Measurements from ENCODE around the gene KCNK10.

The KCNK10 gene

GRCh38 chr14:88323086-88323522 lies at the start of gene KCNK10:
Gene KCNK10 (minus strand): TSS chr14:88323269. CDS start chr14:88322798, 471 bp downstream.
- DNase-seq: no peak

GRCh38 chr14:88369496-88369895 lies 46.4 kb upstream of the KCNK10 start:
- no peak for DNase-seq

DNA sequence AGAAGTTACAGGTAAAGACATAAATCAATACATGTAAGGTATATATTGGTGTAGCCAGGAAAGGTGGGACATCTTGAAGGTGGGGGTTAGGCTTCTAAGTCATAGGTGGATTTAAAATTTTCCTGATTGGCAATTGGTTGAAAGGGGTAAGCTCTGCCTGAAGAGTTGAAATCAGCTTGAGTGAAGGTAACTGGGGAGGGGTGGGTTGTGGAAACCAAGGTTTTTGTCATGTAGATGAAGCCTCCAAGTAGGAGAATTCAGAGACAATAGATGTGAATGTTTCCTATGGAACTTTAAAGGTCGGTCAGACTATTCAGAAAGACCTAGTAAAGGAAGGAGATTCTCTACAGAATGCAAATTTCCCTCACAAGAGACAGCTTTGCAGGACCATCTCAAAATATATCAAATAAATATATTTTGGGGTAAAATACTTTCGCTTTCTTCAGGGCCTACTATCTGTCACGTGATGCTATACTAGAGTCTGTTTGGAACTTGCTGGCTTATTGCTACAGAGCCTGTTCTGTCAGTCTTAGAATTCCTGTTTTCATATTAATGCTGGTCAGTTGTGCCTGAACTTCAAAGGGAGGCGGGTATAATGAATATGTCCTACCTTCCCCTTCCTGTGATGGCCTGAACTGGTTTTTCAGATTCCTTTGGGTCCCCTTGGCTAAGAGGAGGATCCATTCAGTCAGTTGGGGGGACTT lies 41.8 kb upstream of the KCNK10 start:
- DNase-seq: no peak

GRCh38 chr14:88363644-88364043 lies 40.6 kb upstream of the KCNK10 start:
- DNase-seq: no peak

DNA sequence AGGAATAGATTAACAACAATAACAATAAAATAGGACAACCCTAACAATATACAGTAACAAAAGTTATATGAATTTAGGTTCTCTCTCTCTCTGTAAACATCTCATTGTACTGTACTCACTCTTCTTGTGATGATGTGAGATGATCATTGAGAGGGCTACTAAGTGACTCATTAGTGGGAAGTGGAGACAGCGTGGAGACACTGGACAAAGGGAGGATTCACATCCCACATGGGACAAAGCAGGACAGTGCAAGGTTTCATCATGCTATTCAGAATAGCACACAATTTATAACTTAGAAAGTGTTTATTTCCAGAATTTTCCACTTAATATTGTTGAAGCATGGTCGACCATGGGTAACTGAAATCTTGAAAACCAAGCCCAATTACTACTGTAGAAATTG lies 36.4 kb upstream of the KCNK10 start:
- no peak for DNase-seq

- DNase-seq: no peak
These were observed 31.3 kb upstream of the KCNK10 start for GRCh38 chr14:88354358-88354757.

DNA sequence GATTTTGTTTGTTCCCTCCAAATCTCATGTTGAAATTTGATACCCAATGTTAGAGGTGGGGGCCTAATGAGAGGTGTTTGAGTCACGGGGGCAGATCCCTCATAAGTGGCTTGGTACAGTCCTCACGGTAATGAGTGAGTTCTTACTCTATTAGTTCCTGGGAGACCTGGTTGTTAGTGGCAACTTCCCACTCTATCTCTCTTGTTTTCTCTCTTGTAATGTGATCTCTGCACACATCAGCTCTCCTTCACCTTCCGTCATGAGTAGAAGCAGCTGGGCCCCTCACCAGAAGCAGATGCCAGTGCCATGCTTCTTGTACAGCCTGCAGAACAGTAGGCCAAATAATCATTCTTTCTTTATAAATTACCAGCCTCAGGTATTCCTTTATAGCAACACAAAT lies 29.6 kb upstream of the KCNK10 start:
- DNase-seq: no peak

GRCh38 chr14:88351966-88352691 lies 29.1 kb upstream of the KCNK10 start:
- DNase-seq: no peak

DNA sequence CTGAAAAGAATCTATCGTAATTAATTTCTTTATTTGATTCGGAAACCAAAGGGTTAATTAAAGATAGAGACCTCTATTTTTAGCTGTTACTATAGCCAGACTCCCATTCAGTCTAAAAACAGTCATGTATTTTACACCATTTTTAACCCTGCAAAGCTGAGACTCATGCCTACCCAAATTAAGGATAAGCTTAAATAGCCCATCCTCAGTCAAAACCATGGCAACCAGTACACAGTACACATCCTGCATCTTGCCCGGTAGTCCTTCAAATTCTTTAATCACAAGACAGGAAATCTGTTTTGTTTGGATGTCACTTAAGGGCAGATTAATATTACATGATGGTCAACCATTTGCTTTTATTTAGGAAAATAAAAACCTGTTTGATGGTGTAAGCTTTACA lies 25.5 kb upstream of the KCNK10 start:
- no peak for DNase-seq

- no peak for DNase-seq
These were observed 23.1 kb upstream of the KCNK10 start for GRCh38 chr14:88346048-88346639.

DNA sequence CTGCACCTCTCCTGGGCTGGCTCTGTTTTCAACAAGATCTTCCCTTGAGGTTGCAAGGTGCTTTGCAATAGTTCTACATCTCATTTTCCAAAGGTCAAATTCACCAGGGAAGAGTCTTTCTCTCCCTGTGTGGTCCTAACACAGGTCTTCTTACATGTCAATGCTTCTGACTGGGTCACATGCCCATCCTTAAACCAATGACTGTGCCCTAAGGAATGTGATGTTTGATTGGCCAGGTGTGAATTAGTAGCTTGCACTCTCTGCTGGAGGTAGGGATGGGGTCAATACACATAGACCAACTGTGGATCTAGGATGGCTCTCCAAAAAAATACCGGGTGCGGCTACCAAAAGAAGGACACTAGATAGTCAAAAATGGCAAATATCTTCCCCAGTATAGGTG lies 19.9 kb upstream of the KCNK10 start:
- no peak for DNase-seq

DNA sequence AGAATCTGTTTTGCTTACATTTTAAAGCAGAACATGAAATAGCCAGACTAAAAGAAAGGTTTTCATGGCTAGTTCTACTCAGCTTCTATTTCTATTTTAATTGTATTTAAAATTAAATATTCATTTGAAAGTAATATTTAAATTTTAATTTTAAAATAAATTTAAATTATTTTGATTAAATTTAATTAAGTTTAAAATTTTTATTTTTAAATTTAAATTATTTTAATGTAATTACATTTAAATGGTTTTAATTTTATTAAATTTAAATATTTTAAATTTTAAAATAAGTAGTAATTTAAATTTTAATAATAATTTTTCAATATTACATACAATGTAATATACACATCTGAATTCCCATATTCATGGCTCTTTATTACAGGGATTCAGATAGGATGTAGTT lies 17.3 kb upstream of the KCNK10 start:
- DNase-seq: no peak

- DNase-seq: no peak
These were observed 10.0 kb upstream of the KCNK10 start for GRCh38 chr14:88333036-88333435.

DNA sequence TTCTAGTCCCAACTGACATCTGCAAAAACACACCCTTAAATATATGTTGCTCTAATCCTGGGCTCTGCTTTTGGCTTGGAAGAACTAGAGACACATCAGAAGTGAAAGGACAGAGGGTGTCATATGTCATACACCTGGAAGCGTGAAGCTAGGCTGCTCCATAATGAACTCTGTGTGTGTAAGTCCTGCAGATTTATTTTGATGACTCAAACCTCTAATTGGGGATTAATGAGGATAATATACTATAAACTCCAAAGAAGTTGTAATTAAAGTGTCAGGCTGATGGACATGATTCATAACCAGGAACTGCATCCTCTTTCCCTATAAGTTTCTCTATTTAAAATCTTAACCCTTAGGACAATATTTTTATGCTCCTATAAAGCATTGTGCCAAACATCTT lies 4.4 kb upstream of the KCNK10 start:
- DNase-seq: no peak

DNA sequence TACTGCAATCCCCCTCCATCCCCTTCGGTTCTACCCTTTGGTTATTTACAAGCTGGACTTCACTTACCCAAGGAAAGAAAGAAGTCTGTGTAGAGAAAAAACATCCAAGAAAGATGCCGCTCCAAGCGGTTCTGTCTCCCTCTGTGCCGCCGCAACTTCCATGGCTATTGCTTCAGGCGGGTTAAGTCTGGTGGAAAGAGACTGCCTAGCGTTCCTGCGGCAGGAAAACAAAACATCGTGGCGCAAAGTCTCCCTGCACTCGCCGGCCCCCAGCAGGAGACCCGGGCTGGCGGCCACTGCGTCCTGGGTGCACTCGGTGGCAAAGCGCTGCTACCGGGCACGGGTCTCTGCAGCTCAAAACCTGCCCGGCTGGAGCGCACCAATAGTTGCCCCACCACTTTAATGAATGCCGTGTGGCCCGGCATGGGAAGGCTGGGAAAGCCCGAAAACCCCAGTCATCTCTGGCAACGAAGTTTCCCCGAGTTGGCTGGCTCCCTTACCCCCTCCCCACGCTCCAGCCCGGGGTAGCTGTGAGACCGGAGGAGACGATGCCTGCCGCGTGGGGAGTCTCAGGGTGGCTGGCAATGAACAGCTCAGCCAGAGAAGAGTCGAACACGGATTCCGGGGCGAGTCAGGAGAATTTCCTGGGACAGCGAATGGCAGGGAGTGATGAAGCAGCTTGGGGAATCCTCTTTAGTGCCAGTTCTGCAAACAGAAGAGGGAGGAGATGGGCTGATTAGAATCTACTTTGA lies 3.5 kb upstream of the KCNK10 start:
- no peak for DNase-seq

DNA sequence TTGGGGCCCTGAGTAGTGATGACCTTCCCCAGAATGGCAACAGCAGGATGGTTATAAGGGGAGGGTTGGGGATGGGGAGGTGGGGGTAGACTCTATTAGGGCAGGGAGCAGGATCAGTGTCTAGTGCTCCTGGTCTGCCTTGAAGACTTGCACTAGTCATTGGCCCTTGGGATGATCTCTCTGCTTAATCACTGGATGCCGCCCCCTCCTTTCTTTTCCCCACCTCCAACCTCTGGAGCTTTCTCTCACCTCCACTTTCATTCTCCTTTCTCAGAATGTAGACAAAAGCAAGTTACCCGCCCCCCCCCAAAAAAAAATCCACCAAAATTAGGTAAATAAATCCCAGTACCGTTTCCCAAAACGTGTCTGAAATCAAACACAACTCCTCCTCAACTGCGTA lies 2.8 kb upstream of the KCNK10 start:
- DNase-seq: no peak

DNA sequence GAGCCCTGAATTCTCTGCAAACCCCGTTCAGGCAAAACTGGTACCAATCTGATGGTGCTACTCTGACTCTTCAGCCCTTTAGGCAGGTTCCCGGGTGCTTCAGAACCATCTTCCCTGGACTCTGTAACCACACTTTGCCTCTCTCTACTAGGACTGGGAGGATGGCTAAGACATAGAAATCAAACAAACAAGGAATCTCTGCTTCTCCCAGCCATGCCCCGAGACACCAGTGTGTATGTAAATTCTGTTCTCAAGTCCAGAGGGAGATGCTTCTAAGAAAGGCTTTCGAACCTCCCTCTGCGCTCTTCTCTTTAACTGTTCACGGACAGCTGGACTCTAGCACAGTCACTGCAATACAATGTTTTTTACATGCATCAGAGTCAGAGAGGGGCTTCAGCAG lies 1.9 kb upstream of the KCNK10 start:
- DNase-seq: no peak

DNA sequence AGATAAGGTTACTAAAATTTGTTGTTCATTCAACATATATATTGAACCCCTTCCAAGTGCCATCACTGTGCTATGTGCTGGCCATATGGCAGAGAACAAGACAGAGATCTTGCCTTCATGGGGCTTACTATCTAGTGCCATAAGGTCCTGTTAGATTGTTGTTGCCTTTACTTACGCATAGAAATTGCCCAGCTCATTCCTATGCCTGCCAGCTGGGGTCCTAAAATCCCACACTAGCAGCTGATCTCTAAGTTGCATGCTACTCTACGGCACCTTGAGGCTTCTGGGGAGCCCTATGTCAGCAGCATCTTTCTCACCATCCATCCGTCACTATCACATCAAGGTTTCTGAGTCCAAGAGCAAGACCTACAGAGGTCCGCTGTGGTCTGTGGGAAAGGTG lies 1.4 kb upstream of the KCNK10 start:
- no peak for DNase-seq

DNA sequence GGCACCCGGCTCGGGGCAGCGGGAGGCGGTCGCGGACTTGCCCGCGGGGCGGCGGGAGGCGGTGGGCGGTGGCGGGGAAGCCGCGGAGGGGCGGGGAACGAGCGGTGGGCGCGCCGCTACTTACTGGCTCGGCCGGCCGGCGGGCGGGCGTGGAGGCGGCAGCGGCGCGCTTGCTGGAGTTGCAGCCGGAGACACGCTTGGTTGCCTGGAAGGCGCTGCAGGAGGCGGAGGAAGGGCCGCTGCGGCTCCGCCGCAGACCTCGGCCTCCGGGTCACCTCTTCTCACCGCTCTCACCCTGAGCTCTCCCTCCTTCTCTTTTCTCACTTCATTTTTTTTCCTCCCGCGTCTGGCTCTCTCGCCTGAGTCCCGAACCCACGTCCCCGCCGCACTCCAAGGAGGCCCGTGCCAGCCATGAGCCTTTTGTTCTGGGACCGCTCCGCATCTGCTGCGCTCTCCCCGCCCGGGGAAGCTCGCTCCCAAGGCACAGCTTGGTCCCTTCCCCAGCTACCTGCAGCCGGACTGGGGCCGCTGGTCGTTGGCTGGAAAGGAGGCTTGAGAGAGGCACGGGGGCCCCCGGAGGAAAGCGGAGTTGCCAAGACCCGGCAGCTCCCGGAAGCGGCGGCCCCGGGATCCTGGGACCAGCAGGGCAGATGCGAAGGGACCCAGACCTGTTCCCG lies 592 bp upstream of the KCNK10 start:
- DNase-seq: no peak

DNA sequence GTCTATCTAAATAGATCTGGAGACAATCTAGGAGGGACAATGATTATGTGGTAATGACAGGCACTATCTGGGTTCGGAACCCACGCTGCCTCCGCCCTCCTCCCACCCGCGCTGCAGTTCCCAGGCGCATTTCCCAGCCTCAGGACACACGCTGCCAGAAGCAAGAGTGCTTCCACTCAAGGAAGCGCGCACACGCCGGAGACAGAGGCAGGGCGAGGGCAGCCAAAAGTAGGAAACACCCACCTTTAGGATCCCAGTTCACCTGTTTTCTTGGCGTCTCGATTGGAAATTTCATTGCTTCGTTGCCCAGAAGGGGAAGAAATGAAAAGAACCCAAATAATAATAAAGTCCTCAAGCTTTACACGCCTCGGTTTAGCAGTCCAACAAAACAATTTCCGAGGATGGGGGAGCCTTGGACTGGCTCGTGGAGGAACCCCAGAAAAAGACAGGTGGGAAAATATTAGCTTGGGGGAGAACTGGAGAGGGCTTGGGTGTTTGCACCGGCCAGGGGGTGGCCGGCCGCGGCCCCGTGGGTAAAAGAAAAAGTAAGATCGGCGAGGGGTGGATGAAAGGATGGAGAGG lies 474 bp downstream of the KCNK10 start:
- DNase-seq: no peak

GRCh38 chr14:88321692-88322503 lies 1.2 kb downstream of the KCNK10 start:
- DNase-seq: no peak

DNA sequence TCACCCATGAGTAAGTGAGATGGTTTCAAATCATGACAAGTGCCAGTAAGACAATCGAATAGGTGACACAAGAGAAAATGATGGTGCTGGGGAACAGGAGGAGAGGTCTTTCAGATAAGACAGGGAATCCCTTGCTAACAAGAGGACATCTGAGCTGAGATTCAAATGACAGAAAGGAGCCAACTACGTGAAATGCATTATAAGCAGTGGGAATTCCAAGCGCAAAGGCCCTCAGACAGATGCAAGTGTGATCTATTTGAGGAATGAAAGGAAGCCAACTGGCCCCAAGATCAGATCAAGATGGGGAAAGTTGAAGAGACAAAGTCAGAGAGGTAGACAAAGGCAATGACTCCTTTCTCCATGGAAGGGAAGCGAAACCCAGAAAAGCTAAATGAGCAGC lies 4.7 kb downstream of the KCNK10 start:
- DNase-seq: no peak
